A549 (cell line): ENCODE data around the gene ERMARD. TPM values are rescaled to one million over a fixed set of nuclear protein-coding genes. Genes with fewer than 3 reads are reported as not detected.

ENCODE experiments used
- ATAC-seq, 2 experiments: fragments of 200-7000 bp in 1 of 2; fragments of >200 bp in 1 of 2; cut with Nextera tagmentation in 1 of 2; cut with Tn5 transposase in 1 of 2; 3 replicates each; pipeline versions ENCODE4 v1.8.0 to v1.9.1; 2018 to 2020; ENCODE audit warnings: mild to moderate bottlenecking in 1 of 2, moderate library complexity in 1 of 2
- CTCF ChIA-PET: fragments of 300-600 bp; sonication (Branson Sonifier 250); formaldehyde crosslinking; extraction: SDS; loops from one replicate; lab custom pipeline; 2021; ENCODE audit warnings: antibody characterized with exemption, inconsistent platforms; lab: Yijun Ruan, JAX
- POLR2A ChIA-PET: fragments of 350-600 bp; formaldehyde crosslinking; extraction: SDS; loops from one replicate; lab custom pipeline; 2021; ENCODE audit warnings: antibody characterized with exemption, inconsistent platforms; lab: Yijun Ruan, JAX
- DNase-seq, 2 experiments: peaks; one replicate each; pipeline versions ENCODE4 v3.0.0 to v3.0.0-alpha.2; 2011 to 2016; ENCODE audit warnings: low read depth in 1 of 2, low spot score in 1 of 2
- FAIRE-seq: peaks from 2 replicates; lab custom pipeline; 2011; peaks lifted over from hg19 to GRCh38; lab: Jason Lieb, UNC
- H3K27ac ChIP-seq, 2 experiments: fragments of >200 bp; sonication (Bioruptor Twin); formaldehyde crosslinking; 3 replicates each; pipeline ENCODE4 v1.5.1; 2016 to 2017
- H3K4me1 ChIP-seq: fragments of >200 bp; sonication (Bioruptor Twin); formaldehyde crosslinking; 3 replicates; pipeline ENCODE4 v1.6.1; 2016
- H3K4me2 ChIP-seq: fragments of >200 bp; sonication (Bioruptor Twin); formaldehyde crosslinking; 3 replicates; pipeline ENCODE4 v1.6.1; 2016
- H3K4me3 ChIP-seq: fragments of >200 bp; sonication (Bioruptor Twin); formaldehyde crosslinking; 3 replicates; pipeline ENCODE4 v1.5.1; 2016
- H3K9me3 ChIP-seq: fragments of >200 bp; sonication (Bioruptor Twin); formaldehyde crosslinking; 3 replicates; pipeline ENCODE4 v1.6.1; 2016
- BHLHE40 ChIP-seq: IDR thresholded peaks from 2 replicates; pipeline ENCODE4 v1.6.1; 2012; ENCODE audit warnings: low read depth, low read length, inconsistent platforms
- CEBPB ChIP-seq, 2 experiments: fragments of >200 bp in 1 of 2; sonication (Bioruptor Twin) in 1 of 2; formaldehyde crosslinking in 1 of 2; IDR thresholded peaks; 2 replicates each; pipeline ENCODE4 v1.6.1; 2012 to 2016
- ELK1 ChIP-seq: fragments of 150-350 bp; IDR thresholded peaks from 2 replicates; pipeline ENCODE4 v1.6.1; 2014; ENCODE audit warnings: low read depth, mild to moderate bottlenecking, low read length
- ESRRA ChIP-seq: fragments of 150-350 bp; IDR thresholded peaks from 2 replicates; pipeline ENCODE4 v1.6.1; 2014; ENCODE audit warnings: mild to moderate bottlenecking, low read length, borderline replicate concordance
- FOSB ChIP-seq: fragments of 250-450 bp; sonication (Bioruptor Pico); IDR thresholded peaks from 2 replicates; pipeline ENCODE4 v1.5.0; 2020; ENCODE audit warnings: mild to moderate bottlenecking, moderate library complexity
- FOSL2 ChIP-seq, 2 experiments: fragments of 450-650 bp in 1 of 2; fragments of >200 bp in 1 of 2; sonication (Bioruptor Twin) in 1 of 2; formaldehyde crosslinking; IDR thresholded peaks; 2 replicates each; pipeline versions ENCODE4 v1.5.0 to v1.6.1; 2016 to 2020; ENCODE audit warnings: mild to moderate bottlenecking in 1 of 2, moderate library complexity in 1 of 2
- GATA3 ChIP-seq: IDR thresholded peaks from 2 replicates; pipeline ENCODE4 v1.6.1; 2012; ENCODE audit warnings: borderline replicate concordance
- HEYL ChIP-seq: fragments of 250-450 bp; sonication (Bioruptor Pico); IDR thresholded peaks from 2 replicates; pipeline ENCODE4 v1.8.0; 2021; ENCODE audit warnings: mild to moderate bottlenecking, moderate library complexity
- HOXA7 ChIP-seq: fragments of 250-450 bp; sonication (Bioruptor Pico); IDR thresholded peaks from 2 replicates; pipeline ENCODE4 v1.5.0; 2020; ENCODE audit warnings: mild to moderate bottlenecking, moderate library complexity
- KDM5A ChIP-seq: fragments of 200-600 bp; sonication (generic); IDR thresholded peaks from 2 replicates; pipeline ENCODE4 v1.6.1; 2016; ENCODE audit warnings: antibody characterized with exemption, mild to moderate bottlenecking
- NPAS2 ChIP-seq: fragments of 250-450 bp; sonication (Bioruptor Pico); IDR thresholded peaks from 2 replicates; pipeline ENCODE4 v1.8.0; 2022; ENCODE audit warnings: mild to moderate bottlenecking, moderate library complexity, borderline replicate concordance
- NR3C1 ChIP-seq: fragments of >200 bp; sonication (Bioruptor Twin); formaldehyde crosslinking; IDR thresholded peaks from 3 replicates; pipeline ENCODE4 v1.6.1; 2017
- POLR2A ChIP-seq: IDR thresholded peaks from 2 replicates; pipeline ENCODE4 v1.6.1; 2012; ENCODE audit warnings: mild to moderate bottlenecking, low read length
- REST ChIP-seq: fragments of 200-600 bp; sonication (generic); IDR thresholded peaks from 2 replicates; pipeline ENCODE4 v1.6.1; 2016; ENCODE audit warnings: antibody characterized with exemption, mild to moderate bottlenecking, moderate library complexity
- SMC3 ChIP-seq: fragments of >200 bp; sonication (Bioruptor Twin); formaldehyde crosslinking; IDR thresholded peaks from 3 replicates; pipeline ENCODE4 v1.6.1; 2018; ENCODE audit warnings: inconsistent platforms
- ZSCAN20 ChIP-seq: fragments of 250-450 bp; sonication (Bioruptor Pico); IDR thresholded peaks from 2 replicates; pipeline ENCODE4 v1.8.0; 2022; ENCODE audit warnings: mild to moderate bottlenecking, moderate library complexity
- WGBS: methylation state at CpG from one replicate; pipeline ENCODE4 v1.1.6; 2017; ENCODE audit errors: missing lambda C conversion rate; 5-methylcytosine and 5-hydroxymethylcytosine counted together
- polyA plus RNA-seq, 4 experiments: library from polyadenylated mRNA; depleted of rRNA in 3 of 4; stranded (reverse); fragments of >200 nt; fragmentation: RNase III in 1 of 4; extraction: RNeasy Plus Mini Kit Qiagen cat#74134 plus additional on column Dnase treatment in 1 of 4; gene quantifications; 2 replicates in 3 of 4; 3 replicates in 1 of 4; pipeline ENCODE4 v1.2.3, GENCODE V29; 2011 to 2017
- TF ChIP-seq, protein P1 (sequence below): fragments of 250-450 bp; sonication (Bioruptor Pico); IDR thresholded peaks from 2 replicates; pipeline ENCODE4 v1.5.0; 2020; ENCODE audit warnings: low read depth, mild to moderate bottlenecking, moderate library complexity
- TF ChIP-seq, protein P2 (sequence below): IDR thresholded peaks from 2 replicates; pipeline ENCODE4 v1.6.1; 2012
- TF ChIP-seq, protein P3 (sequence below): fragments of >200 bp; sonication (Bioruptor Twin); formaldehyde crosslinking; IDR thresholded peaks from 3 replicates; pipeline ENCODE4 v1.5.1; 2016

The ERMARD gene
- polyA plus RNA-seq, 2 of the 4 experiments (the other 2 are of a cell fraction): 8.5 to 22.5 TPM

- Histone ChIP-seq H3K9me3 (no peaks in the 10 kb centered on the region), H3K4me3 (no peak overlapping the region; the same call in 2 of the 3 replicates), H3K4me2 (peak overlapping the region; percentile 89), H3K27ac (peak overlapping the region; percentile 71 to 84), H3K4me1 (0 out of 3 replicates have a peak, but pooled peaks cover 5% of the 10 kb centered on the region)
- WGBS: 85% methylated on average over 19 of the region's 24 CpGs
- ChIA-PET CTCF (interaction anchor here (0.6 to 2.8 kb wide), 22 partner anchors 10 to 832 kb away, joined by 3 to 23 read pairs (median 4); no protein-coding TSS in a partner anchor), POLR2A (interaction anchor here (1.5 kb wide), 1 partner anchor 38 kb away, joined by 6 read pairs; the partner anchor contains the start of genes DYNLT2 and ERMARD)
- TF ChIP-seq NPAS2: no peak
- no peak for TF ChIP-seq CEBPB (IDR thresholded peaks at IDR 0.05)
- no peak for TF ChIP-seq HOXA7
- no peak for TF ChIP-seq ZSCAN20
- TF ChIP-seq ELK1: no peak
- TF ChIP-seq FOSL2 (IDR thresholded peaks at IDR 0.05): no peak
- TF ChIP-seq FOSL2 (CRISPR knock-in tag; IDR thresholded peaks at IDR 0.05): no peak
- TF ChIP-seq NR3C1: no peak
- no peak for TF ChIP-seq FOSB (CRISPR knock-in tag)
- TF ChIP-seq BHLHE40: no peak
- TF ChIP-seq POLR2A: no peak
- TF ChIP-seq REST: no peak
- TF ChIP-seq KDM5A: no peak
- no peak for TF ChIP-seq ESRRA
- TF ChIP-seq, protein P1, sequence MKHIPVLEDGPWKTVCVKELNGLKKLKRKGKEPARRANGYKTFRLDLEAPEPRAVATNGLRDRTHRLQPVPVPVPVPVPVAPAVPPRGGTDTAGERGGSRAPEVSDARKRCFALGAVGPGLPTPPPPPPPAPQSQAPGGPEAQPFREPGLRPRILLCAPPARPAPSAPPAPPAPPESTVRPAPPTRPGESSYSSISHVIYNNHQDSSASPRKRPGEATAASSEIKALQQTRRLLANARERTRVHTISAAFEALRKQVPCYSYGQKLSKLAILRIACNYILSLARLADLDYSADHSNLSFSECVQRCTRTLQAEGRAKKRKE (CRISPR knock-in tag): no peak
- TF ChIP-seq GATA3: no peak
- no peak for TF ChIP-seq SMC3
- TF ChIP-seq, protein P2, sequence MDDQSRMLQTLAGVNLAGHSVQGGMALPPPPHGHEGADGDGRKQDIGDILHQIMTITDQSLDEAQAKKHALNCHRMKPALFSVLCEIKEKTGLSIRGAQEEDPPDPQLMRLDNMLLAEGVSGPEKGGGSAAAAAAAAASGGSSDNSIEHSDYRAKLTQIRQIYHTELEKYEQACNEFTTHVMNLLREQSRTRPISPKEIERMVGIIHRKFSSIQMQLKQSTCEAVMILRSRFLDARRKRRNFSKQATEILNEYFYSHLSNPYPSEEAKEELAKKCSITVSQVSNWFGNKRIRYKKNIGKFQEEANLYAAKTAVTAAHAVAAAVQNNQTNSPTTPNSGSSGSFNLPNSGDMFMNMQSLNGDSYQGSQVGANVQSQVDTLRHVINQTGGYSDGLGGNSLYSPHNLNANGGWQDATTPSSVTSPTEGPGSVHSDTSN: no peak
- TF ChIP-seq HEYL (CRISPR knock-in tag): no peak
- TF ChIP-seq, protein P3, sequence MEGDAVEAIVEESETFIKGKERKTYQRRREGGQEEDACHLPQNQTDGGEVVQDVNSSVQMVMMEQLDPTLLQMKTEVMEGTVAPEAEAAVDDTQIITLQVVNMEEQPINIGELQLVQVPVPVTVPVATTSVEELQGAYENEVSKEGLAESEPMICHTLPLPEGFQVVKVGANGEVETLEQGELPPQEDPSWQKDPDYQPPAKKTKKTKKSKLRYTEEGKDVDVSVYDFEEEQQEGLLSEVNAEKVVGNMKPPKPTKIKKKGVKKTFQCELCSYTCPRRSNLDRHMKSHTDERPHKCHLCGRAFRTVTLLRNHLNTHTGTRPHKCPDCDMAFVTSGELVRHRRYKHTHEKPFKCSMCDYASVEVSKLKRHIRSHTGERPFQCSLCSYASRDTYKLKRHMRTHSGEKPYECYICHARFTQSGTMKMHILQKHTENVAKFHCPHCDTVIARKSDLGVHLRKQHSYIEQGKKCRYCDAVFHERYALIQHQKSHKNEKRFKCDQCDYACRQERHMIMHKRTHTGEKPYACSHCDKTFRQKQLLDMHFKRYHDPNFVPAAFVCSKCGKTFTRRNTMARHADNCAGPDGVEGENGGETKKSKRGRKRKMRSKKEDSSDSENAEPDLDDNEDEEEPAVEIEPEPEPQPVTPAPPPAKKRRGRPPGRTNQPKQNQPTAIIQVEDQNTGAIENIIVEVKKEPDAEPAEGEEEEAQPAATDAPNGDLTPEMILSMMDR: no peak
- FAIRE-seq: no peak
- no peak for ATAC-seq
- no peak for DNase-seq
Observed at GRCh38 chr6:169789146-169789943, 37.9 kb downstream of the ERMARD start.
